ENCODE results near the gene PIEZO2.
"Not testable (repeated sequence)": the region's sequence is repeated elsewhere in the genome, so short reads cannot be mapped to it uniquely, and the experiment has no call there.

The PIEZO2 gene

DNA sequence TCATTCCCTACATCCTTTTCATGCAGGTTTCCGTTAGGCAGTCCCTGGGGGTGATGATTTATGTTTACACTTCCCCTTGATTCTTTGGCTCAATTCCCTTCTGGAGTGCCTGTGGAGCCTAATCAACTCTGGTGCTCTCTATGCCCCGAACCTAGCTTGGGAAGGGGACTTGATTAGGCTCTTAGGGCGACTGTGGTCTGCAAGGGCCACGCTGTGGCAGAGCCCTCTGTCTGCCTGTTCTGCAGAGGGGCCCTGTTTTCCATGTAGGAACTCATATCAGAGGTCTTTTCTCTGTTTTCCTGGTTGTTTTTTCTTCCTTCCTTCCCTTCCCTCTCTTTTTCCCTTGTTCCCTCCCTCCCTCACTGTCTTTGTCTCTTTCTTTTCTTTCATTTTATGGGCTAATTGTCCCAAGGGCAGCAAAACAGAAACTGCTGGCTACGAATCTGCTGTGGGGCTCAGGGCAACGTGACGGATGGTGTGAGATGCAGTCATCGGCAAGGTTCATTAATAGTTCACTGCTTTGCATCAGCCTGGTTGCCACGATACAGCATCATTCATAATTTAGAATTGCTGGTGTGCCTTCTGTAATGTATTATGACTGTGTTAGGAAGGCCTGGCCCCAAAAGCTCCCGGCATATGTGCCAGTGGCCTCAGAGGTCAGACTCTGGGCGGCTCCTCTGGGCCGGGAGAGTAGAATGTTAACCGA lies 489.0 kb downstream of the PIEZO2 start:
- DNase-seq, result no peak

DNA sequence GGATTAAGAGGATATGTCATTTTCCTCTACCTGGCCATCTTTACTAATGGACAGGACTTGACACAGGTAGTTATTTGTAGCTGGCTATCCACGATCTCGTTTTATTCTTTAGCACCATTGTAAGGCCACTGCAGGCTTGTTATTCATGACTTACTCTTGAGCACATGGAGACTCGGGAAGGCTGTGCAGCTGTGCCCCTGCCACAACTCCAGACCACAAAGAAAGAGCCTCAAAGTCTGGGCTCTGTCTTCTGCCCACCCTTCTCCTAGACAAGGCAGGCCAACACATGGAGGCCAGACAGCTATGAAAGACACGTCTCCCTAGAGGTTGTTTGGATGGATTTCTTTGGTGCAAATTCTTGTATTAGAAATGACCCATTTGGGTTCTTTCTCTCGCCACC lies 489.8 kb downstream of the PIEZO2 start:
- DNase-seq, result no peak

DNA sequence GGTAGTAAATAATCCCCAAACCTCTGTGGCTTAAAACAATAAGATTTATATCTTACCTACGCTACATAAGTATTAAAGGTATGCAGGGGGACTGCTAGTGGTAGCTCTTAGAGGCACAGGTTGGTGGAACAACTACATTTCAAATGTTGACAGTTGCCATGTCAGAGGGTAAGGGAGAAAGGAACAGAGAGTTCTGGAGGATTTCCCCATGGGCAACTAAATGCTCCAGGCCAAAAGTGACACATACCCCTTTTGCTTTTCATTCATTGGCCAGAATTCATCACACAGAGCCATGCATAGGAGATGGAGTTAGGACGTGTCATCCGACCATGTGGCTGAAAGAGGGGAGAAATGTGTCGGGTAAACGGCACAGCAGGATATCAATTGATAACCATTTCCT lies 490.4 kb downstream of the PIEZO2 start:
- no peak for DNase-seq

DNA sequence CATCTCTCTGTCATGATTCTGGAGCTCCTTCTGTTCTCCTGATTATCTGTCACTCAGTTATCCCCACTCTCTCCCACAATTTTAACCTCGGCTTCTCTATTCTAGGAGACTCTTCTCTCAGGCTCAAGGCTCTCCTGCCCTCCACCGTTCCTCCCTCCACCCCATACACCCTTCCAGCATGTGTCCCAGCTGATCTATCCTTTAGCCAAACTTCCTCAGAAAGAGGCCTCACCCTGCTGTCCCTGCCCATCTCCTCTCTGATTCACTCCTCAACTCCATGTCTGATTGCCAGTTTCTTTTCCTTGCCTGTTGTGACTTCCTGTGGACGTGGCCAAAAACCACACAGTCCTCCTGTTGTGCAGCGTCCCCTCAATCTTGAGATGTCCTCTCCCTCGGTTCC lies 505.4 kb downstream of the PIEZO2 start:
- DNase-seq, result not testable (repeated sequence)

DNA sequence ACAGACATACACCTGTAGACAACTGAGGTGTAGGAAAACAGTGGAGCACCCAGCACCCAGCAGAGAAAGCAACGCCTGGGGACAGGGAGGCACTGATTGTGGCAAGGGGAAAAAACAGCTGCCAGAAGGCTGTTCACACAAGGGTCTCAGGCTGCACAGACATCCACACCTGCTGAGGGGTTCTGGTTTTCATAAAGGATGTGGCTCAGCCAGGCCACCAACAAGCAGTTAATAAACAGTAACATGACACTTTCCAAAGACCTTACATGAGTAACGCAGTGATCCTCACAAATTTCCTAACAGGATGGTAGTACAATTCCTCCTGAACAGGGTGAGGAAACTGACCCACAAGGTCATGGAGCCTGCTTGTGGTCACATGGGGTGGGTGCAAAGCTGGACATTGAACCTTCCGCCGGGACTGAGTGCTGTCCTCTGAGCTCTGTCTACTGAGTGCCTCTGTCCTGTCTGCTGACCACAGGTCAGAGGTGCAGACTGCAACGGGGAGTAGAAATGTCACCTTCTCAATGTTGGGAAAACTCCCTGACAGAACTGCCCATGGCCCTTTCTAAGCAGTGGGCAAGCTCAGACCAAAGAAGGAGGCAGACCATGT lies 506.3 kb downstream of the PIEZO2 start:
- DNase-seq, result not testable (repeated sequence)

DNA sequence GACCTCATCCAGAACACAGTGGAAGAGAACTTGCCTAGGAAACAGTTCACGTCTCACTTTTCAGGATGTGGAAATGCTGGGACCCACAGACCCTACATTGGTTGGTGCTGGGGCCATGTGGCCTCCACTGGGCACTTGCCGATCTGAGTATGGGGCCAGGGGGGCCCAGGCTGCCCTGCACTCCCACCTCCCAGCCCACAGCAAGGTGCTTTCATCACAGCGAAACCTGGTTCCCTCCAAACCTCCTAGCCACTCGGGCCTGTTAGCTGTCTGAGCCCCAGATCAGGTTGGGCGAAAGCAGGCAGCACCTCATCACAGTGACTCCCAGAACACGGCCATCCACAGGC lies 510.9 kb downstream of the PIEZO2 start:
- not testable (repeated sequence) for DNase-seq

DNA sequence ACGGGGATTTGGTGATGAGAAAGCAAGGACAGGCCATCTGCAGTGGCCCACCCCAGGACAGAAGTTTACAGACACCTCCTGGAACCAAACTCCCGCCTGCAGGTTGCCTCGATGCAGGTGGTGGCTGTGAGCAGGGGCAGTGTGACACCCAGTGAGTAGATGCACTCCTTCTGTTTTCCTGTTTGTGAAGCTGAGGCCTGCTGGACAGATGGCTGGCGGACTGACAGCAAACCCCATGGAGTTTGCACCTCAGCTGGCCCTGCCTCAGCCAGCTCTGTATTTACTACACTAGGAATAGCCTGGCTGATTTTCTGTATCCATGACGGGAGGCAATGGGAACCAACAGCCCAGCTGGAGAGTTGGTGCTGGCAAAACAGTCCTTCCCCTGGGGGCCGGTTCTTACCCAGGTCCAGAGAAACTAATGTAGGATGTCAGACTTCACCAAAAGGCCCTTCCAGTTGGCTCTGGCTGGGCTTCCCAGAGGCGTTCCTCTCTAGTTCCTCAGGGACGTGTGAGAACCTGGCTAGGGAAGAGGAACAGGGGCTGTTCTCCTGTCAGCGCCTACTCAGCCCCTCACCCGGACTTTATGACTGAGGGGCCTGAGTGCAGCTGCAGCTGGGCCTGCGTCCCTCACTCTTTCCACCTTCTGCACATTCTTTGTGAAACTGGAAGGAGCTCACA lies 511.4 kb downstream of the PIEZO2 start:
- not testable (repeated sequence) for DNase-seq

DNA sequence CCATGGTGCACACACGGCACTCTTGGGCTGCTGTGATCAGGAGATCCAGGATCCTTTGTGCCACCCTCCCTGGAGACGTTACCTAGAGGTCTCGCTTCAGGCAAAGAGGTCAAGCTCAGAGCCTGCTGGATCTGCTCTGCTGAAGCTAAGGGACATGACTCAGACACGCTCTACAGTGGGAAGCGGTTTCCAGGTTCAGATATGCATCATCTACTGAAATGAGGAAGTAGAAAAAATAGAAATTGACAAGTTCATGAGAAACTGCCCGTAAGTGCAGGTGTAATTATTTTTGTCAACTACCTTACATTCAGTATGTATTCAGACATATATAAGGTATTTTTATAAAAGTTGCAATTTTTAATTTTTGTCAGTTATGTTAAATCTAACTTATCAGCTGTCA lies 520.3 kb downstream of the PIEZO2 start:
- not testable (repeated sequence) for DNase-seq

DNA sequence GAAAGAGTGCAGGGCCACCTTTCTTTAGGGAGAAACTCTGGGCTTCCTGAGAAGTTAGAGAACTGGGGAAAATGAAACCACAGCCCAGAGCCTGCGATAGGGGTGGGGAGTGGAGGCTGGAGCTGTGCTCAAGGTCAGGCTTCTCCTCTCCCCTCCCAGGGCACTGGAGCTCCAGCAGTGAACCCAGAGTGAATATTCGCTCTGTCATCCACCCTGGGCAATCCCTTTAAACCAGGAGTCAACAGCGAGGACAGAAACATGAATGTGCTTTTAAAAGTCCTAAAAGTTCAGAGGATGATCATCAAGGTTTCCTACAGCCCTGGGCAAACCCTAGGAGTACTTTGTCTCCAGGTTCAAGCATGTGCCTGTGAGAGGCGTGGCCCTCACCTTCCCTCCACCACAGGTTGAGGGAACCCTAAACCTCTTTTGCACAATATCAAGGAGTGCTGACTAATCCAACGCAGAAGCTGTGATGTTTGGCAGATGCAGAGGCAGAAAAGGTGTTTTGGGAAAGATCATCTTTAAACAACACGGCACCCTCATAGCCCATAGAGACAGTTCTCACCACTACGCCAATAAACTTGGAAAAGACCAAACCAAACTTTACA lies 522.7 kb downstream of the PIEZO2 start:
- DNase-seq, result not testable (repeated sequence)

DNA sequence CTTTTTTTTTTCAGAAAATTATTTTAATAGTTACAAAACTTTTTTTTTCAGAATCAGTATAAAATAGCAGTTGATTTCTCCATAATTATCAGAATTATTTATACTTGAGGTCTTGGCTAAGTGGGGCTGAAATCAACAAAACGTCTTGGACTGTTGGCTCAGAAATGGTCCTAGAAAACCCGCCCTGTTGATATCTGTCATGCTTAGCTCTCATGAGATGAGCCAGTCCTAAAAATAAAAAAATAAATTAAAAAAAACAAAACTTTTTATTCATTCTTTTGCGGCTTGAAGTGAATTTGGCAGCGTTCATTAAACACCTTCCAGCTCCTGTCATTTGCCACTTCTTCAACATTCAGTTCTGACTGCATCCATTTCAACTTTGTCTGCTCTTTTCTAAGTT lies 525.8 kb downstream of the PIEZO2 start:
- DNase-seq, result not testable (repeated sequence)

DNA sequence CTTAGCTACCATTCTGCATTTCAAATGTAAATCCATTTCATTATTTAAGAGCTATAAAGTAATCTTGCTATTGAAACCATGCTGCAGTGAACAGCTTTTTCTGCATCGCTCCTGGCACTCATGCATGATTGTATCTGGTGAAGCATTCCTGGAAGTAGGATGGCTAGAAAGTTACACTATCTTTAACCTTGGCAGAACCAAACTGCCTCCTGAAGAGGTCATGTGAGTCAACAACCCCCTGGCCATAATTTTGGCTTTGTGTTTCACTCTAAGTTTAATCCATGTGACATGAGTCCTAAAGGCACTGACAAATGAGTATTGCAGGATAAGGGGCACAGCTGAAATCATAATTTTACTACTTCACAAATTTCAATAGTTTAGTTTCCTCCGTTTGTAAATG lies 526.4 kb downstream of the PIEZO2 start:
- not testable (repeated sequence) for DNase-seq

DNA sequence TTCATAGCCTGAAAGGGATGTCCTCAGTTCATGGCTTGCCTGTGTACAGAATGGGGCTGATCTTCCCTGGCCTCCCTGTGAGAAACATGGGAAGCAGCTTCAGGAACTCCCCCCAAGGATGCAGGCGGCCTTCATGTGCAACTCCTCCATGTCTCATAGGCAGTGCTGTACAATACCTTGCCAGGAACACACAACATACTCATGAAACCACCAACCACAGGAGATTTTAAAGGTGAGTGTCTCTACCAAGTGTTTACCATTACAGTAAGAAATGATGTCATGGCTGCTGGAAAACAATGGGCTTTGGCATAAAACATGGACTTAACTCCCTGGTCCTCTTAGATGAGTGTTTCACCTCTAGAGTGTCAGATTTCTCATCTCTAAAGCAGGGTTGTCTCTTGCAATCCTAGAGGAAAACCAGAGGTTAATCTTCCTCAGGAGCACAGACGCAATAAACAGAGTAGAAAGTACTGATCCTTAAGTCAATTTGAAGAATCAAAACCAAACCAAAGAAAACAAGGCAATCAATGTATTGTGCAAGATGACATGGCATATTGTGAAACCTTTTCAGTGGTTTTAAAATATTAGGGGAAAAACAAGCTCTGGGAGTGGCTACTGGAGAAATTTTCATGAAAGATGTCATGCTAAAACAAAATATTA lies 528.6 kb downstream of the PIEZO2 start:
- DNase-seq, result not testable (repeated sequence)

Measured in NCI-H82 (cell line).